HG03135 (cell line): ENCODE measurements around the gene DYRK3.
"Not testable (repeated sequence)": the region's sequence is repeated elsewhere in the genome, so short reads cannot be mapped to it uniquely, and the experiment has no call there.

Experiments
- ATAC-seq: cut with Tn5 transposase; IDR thresholded peaks from one replicate; pipeline ENCODE4 v1.9.1; 2021; ENCODE audit warnings: mild to moderate bottlenecking, moderate library complexity; ENCODE audit not compliant: unreplicated experiment

The DYRK3 gene

DNA sequence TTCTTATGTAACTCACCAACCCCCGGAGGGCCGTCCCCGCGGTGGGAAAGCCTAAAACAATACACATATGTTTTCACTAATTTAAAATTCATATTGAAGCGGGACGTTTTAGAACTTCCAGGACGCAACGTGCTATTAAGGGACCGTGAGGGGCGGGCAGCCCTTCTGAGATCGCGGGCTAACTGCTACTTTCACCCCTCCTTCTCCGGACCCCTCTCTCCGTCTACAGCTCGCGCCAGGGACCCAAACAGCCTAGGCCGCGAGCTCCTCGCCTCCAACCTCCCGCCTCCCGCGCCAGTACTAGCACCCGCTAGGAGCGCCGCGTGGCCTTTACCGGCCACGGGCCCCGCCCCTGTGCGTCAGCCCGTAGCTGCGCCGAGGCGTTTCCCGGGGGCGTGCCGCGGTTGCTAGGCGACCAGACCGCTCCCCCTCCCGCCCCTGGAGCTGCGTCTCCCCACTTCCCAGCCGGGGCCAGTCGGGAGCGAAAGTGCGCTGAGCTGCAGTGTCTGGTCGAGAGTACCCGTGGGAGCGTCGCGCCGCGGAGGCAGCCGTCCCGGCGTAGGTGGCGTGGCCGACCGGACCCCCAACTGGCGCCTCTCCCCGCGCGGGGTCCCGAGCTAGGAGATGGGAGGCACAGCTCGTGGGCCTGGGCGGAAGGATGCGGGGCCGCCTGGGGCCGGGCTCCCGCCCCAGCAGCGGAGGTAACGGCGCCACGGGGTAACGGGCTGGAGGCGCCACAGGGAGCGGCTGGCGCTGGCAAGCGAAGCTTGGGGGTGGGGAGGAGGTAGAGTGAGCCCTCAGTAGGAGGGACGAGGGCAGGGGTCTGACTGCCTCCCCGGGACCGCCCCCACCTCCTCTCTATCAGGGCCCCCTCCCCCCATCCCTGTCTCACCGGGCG lies at the start of gene DYRK3:
Gene DYRK3, plus strand, starts transcription at position 457 of the 898 bp plus-strand sequence. Its CDS starts 168 bp downstream, at position 625.
- ATAC-seq: peak; percentile 89

DNA sequence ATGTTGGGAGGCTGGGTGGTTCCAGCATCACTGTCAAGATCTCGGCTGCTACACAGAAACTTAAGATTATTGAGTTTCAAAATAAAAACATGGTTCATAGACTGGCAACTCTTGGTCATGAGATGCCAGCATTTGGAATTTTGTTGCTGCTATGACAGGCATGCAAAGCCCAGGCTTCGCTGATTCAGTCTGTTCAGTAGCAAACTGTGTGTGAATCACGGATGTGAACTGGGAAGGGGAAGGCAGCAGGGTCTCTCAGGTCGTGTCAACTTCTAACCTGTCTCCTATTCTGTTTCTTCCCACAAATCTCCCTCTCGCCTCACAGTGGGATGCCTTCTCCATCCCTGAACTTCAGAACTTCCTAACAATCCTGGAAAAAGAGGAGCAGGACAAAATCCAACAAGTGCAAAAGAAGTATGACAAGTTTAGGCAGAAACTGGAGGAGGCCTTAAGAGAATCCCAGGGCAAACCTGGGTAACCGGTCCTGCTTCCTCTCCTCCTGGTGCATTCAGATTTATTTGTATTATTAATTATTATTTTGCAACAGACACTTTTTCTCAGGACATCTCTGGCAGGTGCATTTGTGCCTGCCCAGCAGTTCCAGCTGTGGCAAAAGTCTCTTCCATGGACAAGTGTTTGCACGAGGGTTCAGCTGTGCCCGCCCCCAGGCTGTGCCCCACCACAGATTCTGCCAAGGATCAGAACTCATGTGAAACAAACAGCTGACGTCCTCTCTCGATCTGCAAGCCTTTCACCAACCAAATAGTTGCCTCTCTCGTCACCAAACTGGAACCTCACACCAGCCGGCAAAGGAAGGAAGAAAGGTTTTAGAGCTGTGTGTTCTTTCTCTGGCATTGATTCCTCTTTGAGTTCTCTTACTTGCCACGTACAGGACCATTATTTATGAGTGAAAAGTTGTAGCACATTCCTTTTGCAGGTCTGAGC lies 48.6 kb upstream of the DYRK3 start:
- ATAC-seq: no peak

DNA sequence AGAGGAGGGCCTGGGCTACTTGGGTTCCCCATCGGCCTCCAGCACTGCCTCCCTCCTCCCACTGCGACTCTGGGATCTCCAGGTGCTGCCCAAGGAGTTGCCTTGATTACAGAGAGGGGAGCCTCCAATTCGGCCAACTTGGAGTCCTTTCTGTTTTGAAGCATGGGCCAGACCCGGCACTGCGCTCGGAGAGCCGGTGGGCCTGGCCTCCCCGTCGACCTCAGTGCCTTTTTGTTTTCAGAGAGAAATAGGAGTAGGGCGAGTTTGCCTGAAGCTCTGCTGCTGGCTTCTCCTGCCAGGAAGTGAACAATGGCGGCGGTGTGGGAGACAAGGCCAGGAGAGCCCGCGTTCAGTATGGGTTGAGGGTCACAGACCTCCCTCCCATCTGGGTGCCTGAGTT lies 47.4 kb upstream of the DYRK3 start:
- no peak for ATAC-seq

DNA sequence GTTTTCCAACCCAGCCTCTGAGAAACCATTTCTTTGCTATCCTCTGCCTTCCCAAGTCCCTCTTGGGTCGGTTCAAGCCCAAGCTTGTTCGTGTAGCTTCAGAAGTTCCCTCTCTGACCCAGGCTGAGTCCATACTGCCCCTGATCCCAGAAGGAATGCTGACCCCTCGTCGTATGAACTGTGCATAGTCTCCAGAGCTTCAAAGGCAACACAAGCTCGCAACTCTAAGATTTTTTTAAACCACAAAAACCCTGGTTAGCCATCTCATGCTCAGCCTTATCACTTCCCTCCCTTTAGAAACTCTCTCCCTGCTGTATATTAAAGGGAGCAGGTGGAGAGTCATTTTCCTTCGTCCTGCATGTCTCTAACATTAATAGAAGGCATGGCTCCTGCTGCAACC lies 46.8 kb upstream of the DYRK3 start:
- ATAC-seq: no peak

DNA sequence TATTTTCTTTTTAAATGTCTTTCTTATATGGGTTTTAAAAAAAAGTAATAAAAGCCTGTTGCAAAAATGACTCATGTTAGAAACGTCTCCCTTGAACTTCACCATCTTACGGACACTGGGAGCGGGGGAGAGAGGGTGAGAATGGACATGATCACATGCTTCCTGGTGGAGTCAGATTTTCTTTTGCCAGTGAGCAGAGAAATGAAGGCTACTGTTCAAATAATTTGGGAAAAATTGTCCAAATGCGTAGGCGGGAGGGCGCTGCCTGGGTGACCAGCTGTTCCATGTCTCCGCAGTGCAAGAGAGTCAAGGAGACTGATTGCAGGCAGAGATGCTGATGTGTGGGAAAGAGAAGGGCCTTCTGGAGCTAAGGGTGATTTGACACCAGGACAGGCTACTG lies 46.1 kb upstream of the DYRK3 start:
- ATAC-seq: no peak

DNA sequence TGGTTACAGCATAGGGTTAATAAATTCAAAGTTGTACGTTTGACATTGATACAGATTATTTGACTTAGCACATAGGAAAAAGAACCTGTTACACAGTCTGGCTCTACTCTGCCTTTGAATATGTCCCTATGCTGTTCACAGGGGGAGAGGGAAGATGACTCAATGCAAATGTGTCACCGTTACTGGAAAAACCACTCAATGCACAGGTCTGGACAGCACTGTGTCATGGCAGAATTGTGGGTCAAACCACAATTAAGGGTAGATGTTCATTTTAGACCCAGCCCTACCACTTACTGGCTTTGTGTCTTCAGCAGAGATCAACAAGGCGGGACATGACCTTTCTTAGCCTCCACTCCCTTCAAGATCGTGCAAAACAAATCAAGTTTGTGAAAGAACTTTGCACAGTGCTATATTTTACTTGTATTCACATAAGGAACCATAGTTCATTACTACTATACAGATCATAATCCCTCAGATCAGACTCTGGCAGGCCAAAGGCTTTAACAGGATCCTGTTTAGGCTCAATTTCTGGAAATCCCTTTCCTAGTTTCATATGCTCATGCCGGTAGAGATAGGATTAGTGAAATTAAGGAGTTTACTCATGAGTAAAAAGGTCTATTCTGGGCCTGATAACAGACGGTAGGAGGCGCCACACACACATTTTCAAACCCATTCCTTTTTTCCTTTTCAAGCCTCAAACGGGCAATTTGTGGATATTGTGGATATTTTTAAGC lies 45.1 kb upstream of the DYRK3 start:
- no peak for ATAC-seq

DNA sequence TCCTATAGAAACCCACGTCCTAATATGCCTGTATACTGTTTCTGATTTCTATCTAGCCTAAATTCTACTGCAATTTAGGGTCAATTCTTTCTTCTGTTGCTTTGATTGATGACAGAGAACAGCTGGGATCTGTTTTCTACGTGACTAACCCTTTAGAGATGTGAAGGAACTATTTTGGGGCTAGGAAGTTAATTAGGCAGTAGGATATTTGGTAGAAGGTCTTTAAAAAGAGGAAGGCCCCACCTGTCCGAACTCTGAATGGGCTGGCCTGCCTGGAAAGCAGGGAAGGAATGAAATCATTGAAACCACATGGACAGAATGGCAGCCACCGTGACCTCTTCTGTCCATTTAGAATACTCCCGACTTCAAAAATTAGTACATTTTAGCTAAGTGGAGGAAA lies 44.1 kb upstream of the DYRK3 start:
- ATAC-seq: no peak

DNA sequence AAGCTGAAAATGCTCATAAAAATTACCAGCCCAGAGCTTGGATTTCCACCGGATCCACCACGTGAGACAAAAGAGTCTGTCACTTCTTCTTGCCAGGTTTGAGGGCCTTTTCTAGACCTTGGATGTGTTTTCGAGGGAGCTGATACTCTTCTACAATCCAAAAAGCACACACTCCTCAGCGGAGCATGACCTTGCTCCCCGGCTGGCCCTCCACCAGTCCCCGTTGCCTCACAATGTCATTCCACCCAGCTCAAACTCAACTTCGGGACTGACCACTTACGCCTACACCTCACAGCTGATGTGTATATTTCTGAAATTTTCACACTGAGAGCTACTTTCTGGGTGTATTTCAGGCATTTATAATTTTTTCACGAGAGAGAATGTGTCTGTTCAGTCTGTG lies 43.6 kb upstream of the DYRK3 start:
- ATAC-seq: no peak

DNA sequence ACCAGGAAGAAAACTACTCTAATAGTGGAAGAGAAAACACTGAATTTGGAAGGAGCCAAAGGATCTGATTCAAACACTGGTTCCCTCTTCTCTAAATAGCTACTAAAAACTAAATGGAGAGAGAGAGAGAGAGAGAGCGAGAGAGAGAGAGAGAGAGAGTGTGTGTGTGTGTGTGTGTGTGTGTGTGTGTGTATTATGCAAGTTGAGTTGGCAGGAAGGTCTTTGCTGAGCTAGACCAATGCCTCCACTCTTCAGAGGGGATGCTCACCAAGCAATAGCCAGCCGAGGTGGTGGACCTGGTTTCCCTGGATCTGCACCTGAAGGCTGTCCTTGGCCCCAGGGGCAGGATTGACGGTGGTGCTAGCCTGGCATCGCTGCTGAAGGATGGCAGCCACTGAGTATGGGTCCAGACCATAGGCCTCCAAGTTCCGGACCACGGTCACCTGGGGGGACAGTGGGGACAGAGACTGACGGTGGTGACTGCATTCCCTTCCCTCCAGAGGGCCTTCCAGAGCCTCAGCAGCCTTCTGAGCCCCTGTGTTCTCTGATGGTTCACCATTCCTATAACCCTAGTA lies 41.9 kb upstream of the DYRK3 start:
- ATAC-seq: no peak

DNA sequence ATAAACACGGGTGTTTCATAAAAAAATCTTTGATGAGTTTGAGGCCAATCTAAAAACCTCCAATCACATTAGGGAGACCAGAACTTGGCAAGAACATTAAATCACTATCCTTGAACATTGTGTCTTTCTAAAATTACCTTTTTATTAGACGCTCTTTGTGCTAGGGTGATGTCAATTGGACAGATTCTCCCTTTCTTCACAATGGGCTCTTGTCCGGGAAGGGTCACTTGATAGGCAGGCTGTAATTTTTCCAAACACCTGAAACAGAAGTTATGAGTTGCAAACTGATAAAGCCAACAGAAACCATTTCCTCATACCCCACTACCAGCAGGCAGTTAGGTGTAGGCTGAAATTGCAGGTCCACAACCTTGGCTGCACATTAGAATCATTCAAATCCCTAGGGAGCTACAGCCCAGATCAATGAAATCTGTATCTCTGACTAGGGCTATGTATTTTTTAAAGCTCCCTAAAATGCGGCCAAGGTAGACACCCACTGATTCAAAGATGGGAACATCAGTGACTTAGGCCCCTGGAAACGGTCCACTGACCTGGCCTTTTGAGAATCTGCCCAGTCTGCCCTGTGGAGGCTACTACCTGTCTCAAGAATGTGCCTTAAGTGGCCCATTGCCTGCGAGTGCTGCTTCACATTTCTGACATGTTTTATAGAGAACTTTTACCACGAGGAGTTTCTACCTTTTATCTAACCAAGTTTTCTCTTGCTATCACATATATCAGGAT lies 39.6 kb upstream of the DYRK3 start:
- no peak for ATAC-seq

DNA sequence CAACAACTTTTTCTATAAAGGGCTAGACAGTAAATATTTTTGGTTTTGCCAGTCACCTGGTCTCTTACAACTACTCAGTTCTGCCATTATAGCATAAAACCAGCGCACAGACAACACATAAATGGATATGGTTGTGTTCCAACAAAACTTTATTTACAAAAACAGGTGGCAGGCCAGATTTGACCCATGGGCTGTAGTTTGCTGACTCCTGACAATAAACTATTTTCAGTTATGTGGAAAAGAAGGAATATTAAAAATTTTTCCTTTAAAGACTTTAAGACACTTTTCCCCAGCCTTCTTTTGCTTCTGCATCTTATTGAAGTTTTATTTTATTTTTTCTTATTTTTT lies 39.0 kb upstream of the DYRK3 start:
- ATAC-seq: no peak

DNA sequence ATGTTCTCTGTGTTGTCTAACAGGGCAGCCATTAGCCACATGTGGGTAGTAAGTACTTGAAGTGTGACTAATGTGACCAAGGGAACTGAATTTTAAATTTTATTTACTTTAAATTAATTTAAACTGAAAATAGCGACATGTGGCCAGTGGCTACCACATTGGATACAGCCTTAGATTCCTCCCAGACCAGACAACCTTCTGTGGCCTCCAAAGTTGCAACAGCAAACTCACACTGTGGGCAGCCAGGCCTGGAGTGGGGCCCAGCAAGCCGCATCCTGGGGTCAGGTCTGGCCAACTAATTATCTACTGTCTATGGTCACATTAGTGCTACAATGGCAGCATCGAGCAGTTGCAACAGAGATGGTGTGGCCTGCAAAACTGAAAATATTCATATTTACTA lies 34.8 kb upstream of the DYRK3 start:
- ATAC-seq: no peak

DNA sequence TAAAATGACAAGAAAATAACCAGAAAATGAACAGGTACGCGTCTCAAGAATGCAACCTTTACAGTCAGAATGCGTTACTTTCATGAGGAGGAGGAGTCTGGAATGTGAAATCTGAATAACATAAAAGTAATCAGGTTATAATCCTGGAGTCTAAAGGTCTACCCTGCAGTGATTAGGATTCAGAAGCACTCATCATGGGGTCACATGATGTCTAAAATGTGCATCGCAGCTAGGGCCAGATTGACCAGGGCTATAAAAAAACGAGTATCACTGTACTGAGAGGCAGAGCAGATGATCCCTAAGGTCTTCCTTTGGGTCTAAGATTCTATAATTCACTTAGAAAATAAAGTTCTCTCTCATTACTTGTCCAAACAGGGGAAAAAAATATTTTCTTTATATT lies 30.5 kb upstream of the DYRK3 start:
- ATAC-seq: no peak

DNA sequence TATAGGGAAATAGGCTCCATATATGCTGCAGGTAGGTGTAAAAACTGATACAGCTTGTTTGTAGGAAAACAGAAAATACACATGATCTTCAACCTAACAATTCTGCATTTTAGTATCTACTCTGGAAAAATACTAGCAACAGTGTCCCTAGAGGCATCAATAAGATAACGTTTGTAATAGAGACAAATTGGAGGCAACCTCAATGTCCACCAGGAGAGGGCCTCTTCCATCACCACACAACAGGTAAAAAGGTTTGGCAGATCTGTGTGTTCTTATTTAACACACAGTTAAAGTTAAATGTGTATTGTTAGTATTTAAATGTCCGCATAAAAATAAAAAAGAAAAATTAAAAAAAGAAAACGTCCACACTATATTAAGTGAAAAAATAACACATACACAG lies 28.5 kb upstream of the DYRK3 start:
- no peak for ATAC-seq

DNA sequence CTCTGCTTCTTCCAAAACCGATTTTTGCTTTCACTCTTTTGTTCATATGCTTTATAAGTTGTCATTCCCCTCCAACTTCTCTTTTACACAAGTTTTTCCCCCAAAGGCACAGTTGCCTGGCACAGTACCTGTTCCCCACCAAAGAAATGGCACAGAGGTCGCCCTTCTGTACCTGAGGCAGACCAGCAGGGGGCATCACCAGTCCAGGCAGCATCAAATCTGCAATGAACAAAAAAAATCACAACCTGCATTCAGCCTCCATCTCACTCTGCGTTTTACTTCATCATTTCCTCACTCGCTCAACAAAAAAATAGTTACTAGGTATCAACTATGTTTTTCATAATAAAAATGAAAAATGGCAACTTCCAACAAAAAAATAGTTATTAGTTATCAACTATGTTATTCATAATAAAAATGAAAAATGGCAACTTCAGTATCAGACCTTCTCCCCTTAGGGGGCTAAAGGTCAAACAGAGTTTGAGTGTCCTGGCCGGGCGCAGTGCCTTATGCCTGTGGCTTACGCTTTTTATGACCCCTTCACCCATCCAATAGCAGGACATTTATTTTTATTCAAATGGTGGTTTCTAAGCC lies 27.1 kb upstream of the DYRK3 start:
- no peak for ATAC-seq

DNA sequence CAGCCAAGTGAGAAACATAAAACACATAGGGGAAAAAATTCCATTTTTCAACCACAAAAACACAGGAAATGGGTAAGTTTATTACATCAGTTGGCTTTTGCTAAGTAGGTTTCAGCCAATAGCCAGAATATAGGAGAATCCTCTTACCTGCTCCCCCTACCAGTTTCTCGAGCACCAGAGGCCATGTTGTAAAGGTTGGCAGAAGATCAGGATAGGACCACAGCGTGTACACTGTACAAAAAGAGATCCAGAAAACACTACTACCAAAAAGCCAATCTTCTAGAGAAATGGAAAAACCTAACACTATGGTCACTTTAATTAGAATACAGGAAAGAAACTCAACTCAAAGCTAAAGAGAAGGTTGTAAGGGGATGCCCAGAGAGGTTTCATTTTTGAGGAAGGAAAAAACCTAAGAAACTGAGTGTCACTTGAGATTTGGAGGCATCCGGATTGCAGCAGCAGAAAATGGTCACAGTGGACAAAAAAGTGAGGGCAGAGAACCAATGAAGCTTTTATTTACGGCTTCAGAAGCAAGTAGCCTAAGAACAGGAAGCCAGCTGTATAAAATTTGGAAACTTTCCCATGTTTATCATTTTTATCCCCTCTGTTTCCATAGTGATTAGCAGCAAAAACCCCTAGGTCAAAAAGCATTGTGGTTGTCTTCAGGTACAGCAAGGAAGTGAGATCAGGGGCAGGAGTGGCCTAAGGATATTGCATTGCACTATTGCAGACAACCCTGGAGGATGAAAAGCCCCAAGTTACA lies 25.9 kb upstream of the DYRK3 start:
- ATAC-seq: no peak

DNA sequence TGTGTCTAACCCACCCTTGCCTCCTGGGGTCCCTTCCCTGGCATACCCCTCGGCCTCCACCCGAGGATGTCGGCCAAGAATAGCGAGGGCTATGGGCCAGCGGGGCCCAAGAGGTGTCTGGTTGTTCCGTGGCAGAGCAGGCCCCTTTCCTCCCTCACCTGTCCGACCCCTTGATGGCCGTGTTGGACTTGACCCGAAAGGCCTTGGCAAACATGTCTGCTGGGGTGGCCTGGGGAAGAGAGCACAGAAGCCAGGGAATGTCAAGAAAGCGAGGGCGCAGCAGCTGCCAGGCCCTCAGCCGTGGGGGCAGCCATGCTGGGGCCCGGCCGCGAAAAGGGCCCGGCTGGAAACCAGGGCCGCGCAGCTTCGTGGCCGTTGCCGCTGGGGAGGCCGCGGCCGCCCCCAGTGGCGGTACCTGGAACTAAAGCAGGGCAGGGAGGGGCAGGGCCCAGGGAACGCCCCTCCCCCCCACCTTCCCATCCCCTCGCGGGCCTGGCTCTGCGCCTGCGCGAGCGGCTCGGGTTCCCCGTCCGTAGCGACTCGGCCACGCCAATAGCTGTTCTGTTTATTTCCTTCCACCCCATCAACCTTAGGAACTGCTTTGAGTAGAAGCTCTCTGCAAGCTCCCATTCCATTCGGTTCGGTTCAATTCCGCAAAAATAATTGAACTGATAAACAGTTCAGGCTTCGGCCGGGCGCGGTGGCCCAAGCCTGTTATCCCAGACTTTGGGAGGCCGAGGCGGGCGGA lies 23.0 kb upstream of the DYRK3 start, which contains the start of gene EIF2D:
Gene EIF2D, minus strand, starts transcription at position 337 of the 748 bp plus-strand sequence. Its CDS starts 123 bp downstream, at position 214.
- ATAC-seq: peak; percentile 86

DNA sequence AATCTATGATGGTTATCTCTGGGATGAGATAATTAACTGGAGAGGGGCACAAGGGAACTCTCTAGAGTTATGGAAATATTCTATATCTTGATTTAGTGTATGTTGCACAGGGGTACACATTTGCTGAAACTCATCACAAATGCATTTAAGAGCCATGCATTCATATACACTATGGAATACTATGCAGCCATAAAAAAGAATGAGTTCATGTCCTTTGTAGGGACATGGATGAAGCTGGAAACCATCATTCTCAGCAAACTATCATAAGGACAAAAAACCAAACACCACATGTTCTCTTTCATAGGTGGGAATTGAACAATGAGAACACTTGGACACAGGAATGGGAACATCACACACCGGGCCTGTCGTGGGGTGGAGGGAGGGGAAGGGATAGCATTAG lies 8.9 kb upstream of the DYRK3 start:
- not testable (repeated sequence) for ATAC-seq
